GM06990 (cell line): ENCODE results near the gene PTPRT.

Experiments
- DNase-seq: peaks from one replicate; pipeline ENCODE4 v3.0.0-alpha.2; 2011; ENCODE audit not compliant: insufficient read length; ENCODE audit errors: extremely low read depth
- H3K27me3 ChIP-seq: replicated peaks from 2 replicates; pipeline ENCODE4 v1.6.0; 2011; ENCODE audit warnings: low read length; ENCODE audit not compliant: control insufficient read depth, insufficient read depth
- H3K36me3 ChIP-seq: 2 replicates; pipeline ENCODE4 v1.5.1; 2011; ENCODE audit warnings: low read length; ENCODE audit not compliant: control insufficient read depth, insufficient read depth
- H3K4me3 ChIP-seq: replicated peaks from 2 replicates; pipeline ENCODE4 v1.5.1; 2011; ENCODE audit warnings: low read depth, mild to moderate bottlenecking, control low read depth, low read length
- CTCF ChIP-seq: IDR thresholded peaks from 2 replicates; pipeline ENCODE4 v1.5.1; 2011; ENCODE audit warnings: low read length, control low read depth, mild to moderate bottlenecking, inconsistent platforms; ENCODE audit not compliant: insufficient read depth, poor library complexity, severe bottlenecking

The PTPRT gene

GRCh38 chr20:42714298-42715141, 475.2 kb downstream of the PTPRT start:
- H3K36me3 ChIP-seq = no peaks in the 10 kb centered on the region
- no peak overlapping the region for H3K4me3 ChIP-seq
- no peak for DNase-seq
- TF ChIP-seq CTCF = no peak
- no peaks in the 10 kb centered on the region for H3K27me3 ChIP-seq

GRCh38 chr20:42708266-42708665, 481.4 kb downstream of the PTPRT start:
- no peak for TF ChIP-seq CTCF

GRCh38 chr20:42706759-42707158, 482.9 kb downstream of the PTPRT start:
- DNase-seq = no peak
- TF ChIP-seq CTCF = no peak
- H3K27me3 ChIP-seq = no peaks in the 10 kb centered on the region

More at GRCh38 chr20:42708266-42708665, 481.4 kb downstream of the PTPRT start:
- no peak for DNase-seq
- Histone ChIP-seq H3K27me3 (no peaks in the 10 kb centered on the region), H3K36me3 (no peaks in the 10 kb centered on the region), H3K4me3 (no peak overlapping the region)

GRCh38 chr20:42705550-42705949, 484.2 kb downstream of the PTPRT start:
- no peak for TF ChIP-seq CTCF
- no peak for DNase-seq
- Histone ChIP-seq H3K4me3 (no peak overlapping the region), H3K27me3 (no peaks in the 10 kb centered on the region), H3K36me3 (no peaks in the 10 kb centered on the region)

More at GRCh38 chr20:42706759-42707158, 482.9 kb downstream of the PTPRT start:
- Histone ChIP-seq H3K4me3 (no peak overlapping the region), H3K36me3 (no peaks in the 10 kb centered on the region)

GRCh38 chr20:42703744-42704143, 486.0 kb downstream of the PTPRT start:
- no peak overlapping the region for H3K4me3 ChIP-seq
- no peak for TF ChIP-seq CTCF
- DNase-seq = no peak
- H3K36me3 ChIP-seq = no peaks in the 10 kb centered on the region
- H3K27me3 ChIP-seq = no peaks in the 10 kb centered on the region

GRCh38 chr20:42701948-42702347, 487.8 kb downstream of the PTPRT start:
- Histone ChIP-seq H3K4me3 (no peak overlapping the region), H3K27me3 (no peaks in the 10 kb centered on the region), H3K36me3 (no peaks in the 10 kb centered on the region)
- TF ChIP-seq CTCF = no peak
- DNase-seq = no peak
